ENCODE measurements around the gene LORICRIN.

The LORICRIN gene

DNA sequence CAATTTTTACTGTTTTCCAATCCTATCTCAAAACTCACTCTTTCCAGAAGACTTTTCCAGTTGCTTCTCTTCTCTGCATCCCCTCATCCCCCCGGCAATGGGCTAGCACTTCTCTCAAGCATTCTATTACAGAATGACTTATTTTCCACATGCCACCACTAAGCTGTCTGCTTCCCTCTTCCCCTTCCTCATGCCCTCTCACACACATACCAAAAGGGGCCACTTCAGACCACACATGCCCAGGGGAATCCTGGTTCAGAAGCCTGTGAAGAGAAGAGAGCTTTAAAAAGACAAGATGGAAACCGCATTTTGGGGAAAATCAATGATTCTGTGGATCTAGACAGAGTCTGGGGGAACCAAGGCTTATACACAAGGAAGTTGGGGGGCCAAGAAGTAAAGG lies 8.4 kb upstream of the LORICRIN start:
- DNase-seq, result no peak

DNA sequence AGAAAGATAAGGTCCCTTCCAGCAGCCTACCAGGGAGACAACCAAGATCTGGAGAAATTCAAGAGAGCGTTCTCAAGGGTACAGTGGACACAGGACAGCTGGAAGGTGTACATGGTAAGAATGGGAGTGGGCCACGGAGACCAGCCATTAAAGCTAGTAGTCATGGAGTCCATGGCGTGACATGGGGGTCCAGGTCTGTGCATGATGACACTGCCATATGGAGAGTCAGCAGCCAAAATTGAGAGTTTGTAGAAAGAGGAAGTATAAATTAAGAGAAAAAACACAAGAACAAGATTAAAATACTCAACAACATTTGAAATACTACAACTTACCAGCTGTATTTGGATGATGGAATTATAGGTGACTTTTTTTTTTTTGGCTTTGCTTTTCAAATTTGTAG lies 7.9 kb upstream of the LORICRIN start:
- DNase-seq, result no peak

DNA sequence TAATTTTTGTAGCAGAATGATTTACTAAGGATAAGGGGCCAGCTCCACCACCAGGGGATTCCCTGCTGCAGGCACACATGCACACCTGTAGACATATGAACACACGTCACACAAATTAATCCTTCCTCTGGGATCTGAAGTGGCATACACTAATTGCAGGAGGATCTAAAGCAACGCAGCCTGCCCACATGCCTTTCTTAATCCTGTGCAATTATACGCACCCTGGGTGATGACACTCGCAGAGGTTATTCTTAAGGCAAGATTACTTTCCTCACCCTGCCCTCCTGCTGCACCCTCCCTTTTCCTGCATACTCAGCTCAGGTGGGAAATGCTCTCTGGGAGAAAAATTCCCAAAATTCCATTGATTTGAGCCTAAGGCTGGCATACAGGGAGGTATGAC lies 7.5 kb upstream of the LORICRIN start:
- DNase-seq, result no peak

DNA sequence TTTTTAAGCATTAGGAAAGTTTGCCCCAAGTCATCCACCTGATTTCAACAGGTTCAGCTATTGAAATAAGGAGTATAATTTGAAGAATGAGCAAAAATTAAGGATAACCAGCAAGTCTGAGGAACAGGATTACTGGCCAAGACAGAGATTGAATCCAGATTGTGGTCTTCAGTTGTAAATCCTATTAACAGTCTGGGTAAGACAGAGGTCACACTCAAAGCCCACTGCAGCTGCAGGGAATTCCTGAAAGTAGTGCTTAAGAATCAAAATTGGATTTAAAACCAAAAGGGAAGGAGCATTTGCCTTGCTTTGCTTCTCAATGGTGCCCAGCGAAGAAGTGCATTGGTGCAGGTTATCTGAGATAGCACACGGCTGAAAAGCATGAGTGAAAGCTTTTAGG lies 6.4 kb upstream of the LORICRIN start:
- no peak for DNase-seq

DNA sequence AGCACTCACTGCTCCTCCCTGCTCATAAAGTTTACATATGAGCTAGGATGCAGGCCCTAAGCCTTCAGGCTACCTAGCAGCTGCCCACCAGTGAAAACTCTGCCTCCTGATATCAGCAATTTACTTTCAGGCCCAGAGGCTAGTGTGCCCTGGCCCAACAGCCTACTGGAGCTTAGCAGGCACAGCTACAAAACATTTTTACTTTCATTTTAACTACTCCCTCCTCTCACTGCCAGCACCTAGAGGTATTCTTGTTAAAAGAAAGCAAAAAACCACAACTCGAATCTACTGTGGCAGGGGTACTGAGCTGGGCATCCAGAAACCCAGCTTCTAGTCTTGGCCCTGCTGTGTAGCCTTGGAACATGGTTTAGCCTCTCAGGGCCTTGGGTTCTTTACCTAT lies 5.8 kb upstream of the LORICRIN start:
- no peak for DNase-seq

DNA sequence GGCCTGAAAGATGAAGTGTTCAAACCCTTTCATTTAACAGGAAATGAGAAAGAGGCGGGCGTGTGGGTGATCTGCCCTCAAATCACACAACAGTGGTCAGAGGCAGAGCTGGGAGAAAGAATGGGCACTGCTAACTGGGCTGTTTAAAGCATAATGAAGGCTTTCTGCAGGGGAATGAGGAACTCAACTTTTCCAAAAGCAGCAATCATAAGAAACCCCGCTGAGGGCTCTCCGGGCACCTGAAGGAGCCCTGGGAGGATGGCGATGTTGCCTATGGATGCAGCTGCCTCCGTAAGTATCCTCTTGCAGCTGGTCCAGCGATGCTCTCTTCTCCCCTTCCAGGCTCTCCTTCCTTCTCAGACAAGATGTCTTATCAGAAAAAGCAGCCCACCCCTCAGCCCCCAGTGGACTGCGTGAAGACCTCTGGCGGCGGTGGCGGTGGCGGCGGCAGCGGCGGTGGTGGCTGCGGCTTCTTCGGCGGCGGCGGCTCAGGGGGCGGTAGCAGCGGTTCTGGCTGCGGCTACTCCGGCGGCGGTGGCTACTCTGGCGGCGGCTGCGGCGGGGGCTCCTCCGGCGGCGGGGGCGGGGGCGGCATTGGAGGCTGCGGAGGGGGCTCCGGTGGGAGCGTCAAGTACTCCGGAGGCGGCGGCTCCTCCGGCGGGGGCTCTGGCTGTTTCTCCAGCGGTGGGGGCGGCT lies 1.2 kb downstream of the LORICRIN start:
- no peak for DNase-seq

DNA sequence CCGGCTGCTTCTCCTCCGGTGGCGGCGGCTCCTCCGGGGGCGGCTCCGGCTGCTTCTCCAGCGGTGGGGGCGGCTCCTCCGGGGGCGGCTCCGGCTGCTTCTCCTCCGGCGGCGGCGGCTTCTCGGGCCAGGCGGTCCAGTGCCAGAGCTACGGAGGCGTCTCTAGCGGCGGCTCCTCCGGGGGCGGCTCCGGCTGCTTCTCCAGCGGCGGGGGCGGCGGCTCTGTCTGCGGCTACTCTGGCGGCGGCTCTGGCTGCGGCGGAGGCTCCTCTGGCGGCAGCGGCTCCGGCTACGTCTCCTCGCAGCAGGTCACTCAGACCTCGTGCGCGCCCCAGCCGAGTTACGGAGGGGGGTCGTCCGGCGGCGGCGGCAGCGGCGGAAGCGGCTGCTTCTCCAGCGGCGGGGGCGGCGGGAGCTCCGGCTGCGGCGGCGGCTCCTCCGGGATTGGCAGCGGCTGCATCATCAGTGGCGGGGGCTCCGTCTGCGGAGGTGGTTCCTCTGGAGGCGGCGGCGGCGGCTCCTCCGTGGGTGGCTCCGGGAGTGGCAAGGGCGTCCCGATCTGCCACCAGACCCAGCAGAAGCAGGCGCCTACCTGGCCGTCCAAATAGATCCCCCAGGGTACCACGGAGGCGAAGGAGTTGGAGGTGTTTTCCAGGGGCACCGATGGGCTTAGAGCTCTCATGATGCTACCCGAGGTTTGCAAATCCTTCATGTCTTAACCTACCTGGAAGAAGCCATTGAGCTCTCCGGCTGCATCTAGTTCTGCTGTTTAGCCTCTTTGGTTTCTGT lies 2.0 kb downstream of the LORICRIN start:
- DNase-seq, result peak; percentile 20

DNA sequence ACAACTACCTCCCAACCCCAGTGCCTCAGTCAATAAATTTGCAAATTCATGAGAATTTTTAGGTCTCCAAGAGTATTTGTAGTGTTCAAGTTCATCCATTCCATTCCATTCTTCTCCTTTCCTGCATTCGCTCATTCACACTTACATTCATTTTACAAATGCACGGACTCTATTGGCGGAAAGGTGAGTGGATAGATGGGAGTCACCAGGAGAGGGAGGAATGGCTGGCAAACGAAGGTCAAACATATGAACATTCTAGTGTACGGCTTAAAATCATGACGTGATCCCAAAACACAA lies 2.5 kb downstream of the LORICRIN start:
- no peak for DNase-seq

DNA sequence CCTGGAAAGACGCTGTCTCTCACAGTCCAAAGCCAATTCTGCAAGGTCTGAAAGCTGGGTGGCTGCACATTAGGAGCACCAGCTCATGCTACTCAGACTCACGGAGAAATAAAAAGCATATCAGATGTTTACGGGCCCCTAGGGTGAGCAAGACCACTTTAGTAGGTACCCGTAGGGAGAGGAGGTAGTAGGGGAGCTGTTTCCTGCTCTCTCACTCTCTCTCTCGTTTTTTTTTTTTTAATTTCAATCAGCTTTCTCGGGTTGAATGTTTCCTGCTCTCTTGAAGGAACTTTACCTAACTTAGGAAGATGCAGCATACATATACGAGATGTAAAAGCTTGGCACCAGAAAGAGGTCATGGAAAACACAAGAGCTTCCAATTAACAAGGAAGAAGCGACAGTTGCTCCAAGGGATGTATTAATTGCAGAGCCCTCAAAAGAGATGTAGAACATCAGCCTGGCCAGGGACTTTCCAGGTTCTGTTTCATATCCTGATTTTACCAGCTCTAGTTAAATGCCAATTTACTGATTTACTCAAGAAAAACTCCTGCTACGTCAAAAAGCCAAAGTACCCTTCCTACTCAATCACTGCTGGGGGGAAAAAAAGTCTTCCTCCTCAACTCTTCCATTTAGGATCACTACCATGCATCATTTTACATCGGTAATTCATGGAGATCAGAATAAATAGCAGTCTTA lies 3.1 kb downstream of the LORICRIN start:
- no peak for DNase-seq

DNA sequence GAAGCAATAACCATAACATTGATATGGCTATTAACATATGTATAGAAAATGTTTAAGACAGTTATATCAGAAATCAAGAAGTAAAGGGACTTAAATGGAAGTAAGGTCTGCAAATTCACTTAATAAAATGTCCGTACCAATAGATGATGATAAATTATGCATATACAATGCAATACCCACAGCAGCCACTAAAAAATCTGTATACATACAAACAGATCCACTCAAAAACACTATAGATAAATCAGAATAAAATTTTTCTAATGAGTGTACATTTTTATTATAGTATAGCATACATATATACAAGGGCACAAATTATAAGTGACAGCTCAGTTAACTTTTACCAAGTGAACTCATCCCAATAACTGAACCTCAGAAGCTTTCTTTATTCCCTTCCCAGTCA lies 6.0 kb downstream of the LORICRIN start:
- DNase-seq, result no peak

DNA sequence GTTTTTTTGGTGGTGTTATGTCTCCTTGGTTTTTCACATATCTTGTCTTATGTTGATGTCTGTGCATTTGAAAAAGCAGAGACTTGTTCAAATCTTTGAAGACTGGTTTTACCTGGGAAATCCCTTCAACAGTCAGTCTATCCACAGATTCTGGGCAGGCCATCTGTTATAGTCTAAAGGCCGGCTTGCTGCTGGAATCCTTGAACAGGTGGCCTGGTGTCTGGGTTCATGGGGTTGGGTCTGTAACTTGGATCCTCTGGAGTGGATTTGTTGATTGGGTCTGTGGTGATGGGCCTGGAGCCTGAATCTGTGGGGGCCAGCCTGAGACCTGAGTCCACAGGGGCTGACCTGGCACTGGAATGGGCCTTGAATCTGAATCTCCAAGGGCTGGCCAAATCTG lies 12.2 kb downstream of the LORICRIN start:
- DNase-seq, result no peak

DNA sequence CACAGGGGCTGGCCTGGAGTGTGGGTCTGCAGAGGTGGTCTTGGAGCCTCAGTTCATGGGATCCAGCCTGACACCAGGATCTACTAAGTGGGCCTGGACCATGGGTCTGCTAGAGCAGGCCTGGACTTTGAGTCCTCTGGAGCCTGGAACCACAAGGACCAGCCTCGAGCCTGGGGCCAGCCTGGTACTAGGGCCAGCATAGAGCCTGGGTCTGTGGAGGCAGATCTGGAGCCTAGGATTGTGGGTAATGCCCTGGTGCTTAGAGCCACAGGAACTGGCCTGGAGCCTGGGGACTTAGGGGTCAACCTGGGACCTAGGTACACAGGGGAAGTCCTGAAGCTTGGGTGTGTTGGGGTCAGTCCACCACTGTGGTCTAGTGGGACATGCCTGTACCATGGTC lies 12.7 kb downstream of the LORICRIN start:
- DNase-seq, result no peak

DNA sequence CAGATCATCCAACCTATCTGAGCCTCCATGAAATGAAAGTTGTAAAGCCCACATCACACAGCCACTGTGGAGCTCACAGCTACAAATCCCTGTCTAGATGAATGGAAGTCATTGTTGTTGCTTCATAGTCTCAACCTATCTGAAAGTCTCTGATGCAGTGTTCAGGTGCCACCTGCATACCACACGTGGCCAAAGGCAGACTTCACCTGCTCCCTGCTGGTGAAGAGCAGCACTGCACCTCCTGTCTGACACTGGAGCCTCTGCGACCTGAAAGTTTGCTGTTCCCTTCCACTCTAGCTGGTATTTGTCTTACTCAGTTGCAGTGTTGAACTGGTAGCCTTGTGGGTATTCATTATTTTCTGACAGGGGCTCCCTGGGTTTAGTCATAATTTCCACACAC lies 18.4 kb downstream of the LORICRIN start:
- no peak for DNase-seq

DNA sequence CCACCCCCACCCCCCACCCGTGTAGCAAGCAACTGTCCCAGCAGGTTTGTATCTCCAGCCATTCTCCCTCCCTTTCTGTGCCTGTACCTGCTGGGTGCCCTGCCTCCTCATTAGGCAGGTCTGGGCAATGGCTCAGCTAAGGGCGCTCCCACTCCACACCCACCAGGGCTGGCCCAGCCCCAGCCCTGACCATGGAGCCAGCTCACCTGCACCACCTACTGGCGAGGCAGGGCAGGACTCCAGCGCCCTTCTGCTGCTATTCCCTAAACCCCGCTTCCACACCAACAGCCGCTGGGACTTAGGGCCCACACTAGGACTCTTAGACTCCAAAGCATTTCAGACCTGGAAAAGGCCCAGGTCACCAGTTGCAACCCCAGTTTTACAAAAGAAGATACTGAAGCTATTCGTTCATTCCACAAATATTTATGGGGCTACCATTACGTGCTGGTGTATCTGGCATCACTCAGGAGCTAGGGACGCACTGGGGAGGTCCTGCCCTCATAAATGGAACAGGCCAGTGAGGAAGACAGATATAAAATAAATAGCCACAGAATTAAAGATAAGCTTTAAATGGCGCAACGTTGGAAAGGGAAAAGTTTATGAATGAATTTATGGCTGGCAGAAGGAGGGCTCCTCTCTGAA lies 29.3 kb downstream of the LORICRIN start:
- no peak for DNase-seq

DNA sequence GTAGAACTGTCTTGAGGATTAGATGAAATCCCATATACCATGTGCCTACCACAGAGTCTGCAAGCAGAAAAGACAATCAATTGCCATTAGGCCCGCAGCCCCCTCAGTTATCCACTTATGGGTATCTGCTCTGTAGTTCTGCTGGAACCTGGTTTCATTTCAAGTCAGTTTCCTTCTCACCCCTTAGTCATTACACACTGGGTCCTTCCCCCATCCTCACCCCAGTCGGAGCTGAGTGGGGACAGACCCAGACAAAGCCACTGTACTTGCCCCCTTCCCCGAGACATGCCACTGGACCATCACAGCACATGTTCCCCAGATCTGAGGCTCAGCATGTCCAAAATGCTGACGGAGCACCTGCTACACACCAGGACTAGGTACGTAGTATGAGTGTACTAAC lies 32.0 kb downstream of the LORICRIN start:
- DNase-seq, result no peak

DNA sequence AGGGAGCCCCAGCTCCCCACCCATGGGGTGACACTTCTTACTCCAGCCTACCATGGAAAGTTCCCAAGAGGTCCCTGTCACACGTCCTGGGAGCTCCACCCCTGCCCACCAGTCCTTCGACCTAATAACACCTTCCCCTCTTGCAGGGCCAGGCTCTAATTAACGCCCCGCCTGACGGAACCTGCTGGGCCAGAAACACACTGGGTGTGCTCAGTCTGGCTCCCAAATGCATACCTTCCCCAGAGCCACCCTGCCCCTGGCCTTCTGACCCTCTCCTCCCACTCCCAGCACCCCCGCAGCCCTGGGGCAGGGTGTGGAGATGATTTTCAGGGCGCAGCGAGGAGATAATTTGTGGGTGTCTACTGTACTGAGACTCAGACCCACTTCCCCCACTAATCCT lies 32.7 kb downstream of the LORICRIN start:
- DNase-seq, result no peak

DNA sequence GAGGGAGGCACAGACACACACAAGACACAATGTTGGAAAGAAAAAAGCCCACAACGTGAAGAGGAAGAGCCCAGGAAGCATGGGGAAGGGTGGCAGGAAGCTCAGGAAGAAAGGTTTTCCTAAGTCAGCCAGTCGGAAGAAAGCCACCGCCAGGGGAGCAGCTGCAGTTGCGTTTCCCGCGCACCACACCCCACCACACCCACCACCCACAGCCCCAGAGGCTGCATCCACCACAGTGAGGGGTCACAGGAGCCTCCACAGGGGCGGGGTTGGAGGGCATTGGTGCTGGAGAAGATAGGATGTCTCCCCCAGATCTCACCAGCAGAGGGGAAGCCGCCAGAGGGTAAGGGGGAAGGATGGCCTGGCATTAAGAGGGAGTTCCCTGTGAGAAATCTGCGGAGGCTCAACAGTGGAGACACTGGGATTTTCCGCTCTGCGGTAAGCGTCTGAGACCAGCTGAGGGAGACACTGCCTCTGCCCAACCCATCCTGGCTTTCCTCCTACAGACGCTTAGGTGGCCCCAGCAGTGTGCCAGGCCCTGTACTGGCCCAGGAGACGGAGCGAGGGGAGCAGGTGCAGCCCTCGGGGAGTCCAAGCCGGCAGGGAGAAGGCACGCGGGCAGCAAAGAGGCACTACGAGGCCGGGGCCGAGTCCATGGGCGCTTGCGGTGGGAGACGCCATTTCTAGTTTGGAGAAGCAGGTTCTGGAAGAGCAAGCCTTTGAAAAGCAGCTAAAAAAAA lies 33.4 kb downstream of the LORICRIN start:
- no peak for DNase-seq

DNA sequence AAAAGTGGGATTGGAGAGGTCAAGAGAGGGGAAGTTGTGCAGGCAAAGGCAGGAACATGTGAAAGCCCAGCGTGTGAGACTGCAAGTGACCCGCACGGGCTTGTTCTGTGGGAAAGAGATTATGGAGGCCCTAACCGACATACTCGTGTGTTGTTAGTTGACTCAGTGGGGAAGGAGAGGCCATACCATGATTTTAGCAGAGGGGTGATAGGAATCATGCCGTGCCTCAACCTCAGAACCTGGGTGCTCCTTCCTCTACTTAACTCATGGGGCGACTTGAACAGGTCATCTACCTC lies 33.9 kb downstream of the LORICRIN start:
- no peak for DNase-seq

DNA sequence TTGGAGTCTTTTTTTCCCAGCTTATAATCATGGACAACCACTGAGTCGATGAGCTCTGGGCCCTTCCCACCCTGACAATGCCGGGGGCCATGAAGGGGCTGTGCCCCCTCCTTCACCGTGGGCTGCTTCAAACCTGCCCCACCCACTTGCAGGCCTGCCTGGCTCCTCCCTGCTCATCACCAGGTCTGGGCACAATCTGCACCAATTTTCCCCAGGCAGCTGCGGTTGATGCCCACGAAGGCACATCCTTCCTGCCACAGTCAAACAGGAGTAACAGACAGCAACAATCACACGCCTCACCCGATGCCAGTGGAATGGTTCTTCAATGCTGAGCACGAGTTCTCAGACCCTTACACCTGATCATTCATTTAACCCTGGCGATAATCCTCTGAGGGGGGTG lies 34.4 kb downstream of the LORICRIN start:
- no peak for DNase-seq

DNA sequence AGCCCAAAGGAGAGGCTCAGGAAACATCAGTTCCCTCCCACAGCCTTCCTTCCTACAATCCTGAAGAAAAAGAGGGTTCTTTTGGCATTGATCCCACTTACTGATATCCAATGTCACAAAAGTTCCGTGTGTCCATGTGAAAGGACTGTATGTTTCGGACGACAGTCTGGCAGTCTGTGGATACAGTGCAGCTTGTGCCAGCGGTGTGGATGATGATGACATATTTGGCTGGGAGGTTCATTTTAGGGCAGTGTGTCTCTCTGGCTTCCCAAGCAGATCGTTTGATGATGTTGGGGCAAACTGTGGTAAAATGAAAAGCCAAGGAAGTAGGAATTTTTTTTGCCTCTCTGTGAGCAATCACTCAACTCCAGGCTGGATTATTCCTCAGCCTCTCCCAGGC lies 42.8 kb downstream of the LORICRIN start:
- no peak for DNase-seq

DNA sequence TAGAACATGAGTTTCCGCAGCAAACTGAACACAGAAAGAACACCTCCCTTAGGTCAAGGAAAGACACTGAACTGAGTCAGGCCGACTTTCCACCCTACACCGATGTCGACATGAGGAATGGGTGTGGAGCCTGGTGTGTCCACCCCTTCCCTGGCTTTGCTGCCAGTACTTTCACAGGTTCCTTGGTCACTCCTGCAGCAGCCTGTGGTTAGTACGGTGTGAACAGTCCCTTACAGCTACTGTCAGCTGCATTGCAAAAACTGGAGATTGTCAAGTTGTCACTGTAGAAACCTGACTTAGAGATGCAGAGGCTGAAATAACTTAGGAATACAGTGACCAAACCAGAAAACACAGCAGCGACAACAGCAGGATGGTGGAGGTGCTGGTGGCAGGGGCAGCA lies 46.2 kb downstream of the LORICRIN start:
- no peak for DNase-seq

DNA sequence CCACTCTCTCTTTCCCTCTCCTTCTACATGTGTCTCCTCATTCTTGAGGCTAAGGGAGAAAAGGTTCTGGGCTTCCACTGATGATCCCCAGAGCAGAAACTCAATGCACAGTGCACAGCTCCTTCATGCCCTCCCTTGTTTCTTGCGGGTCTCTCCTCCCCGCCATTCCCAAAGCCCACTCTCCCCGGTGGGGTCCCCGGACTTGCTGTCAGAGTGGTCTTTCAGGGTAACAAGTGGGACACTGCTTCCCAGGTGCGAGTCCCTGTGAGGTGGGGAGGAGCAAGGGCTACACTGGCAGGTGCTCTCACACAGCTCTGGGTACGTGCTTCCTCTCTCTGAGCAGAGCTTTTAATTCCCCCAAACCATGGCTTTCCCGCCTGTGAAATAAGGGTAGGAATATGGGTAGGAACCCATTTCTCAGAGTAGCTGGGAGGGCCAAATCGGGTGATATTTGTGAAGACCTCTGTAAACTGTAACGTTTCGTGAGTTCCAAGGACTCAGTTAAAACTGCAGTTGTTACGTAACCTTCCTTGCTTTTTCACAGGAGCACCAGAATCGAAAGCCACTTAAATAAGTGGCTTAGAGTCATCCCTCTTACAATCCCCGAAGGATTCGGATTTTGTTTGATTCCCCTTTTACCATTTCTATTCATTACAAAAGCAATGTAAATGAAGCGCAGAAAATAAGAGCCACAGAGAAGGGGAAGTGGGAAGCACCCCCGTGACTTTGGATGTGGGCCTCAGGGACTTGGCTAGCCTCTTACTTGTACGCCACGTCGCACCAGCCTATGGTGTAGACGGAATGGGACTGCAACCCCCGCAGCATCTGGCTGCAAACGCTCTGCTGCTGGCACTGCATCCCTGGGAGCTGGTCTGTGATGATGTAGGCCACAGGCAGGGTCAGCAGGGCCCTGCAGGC lies 47.1 kb downstream of the LORICRIN start:
- no peak for DNase-seq
